GM21528 (cell line): Measurements from ENCODE around the gene TRPM2.

Experiments used
- ATAC-seq: cut with Tn5 transposase; IDR thresholded peaks from one replicate; pipeline ENCODE4 v1.9.1; 2021; ENCODE audit warnings: mild to moderate bottlenecking, moderate library complexity; ENCODE audit not compliant: unreplicated experiment, low FRiP score

Gene TRPM2

DNA sequence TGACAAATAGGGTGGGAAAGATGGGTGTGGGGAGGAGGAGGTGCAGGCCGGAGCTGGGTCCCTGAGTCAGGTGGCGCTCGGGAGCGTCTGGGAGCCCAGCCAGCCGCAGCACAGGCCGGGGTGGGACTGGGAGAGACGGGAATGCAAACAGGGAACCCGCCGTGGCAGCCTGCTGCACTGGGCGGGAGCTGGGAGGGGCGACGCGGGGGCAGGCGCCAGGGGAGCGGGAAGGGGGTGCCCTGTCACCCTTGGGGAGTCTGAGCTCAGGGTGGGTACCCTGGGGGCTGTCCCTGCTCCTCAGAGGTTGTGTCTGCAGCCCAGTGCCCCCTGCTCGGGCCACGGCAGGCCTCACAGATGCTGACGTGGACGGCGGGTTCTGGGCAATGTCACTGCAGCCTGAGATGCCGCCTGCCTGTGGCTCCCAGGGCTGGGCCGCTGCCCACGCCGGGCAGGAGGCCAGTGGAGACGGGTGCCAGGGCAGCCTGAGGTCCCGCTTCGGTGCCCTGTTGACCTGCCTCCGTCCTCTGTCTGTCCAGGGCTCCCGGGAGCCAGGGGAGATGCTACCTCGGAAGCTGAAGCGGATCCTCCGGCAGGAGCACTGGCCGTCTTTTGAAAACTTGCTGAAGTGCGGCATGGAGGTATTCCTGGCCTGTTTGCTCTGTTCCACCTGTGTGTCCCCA is 85.2 kb downstream of the TRPM2 start:
- ATAC-seq: no peak

DNA sequence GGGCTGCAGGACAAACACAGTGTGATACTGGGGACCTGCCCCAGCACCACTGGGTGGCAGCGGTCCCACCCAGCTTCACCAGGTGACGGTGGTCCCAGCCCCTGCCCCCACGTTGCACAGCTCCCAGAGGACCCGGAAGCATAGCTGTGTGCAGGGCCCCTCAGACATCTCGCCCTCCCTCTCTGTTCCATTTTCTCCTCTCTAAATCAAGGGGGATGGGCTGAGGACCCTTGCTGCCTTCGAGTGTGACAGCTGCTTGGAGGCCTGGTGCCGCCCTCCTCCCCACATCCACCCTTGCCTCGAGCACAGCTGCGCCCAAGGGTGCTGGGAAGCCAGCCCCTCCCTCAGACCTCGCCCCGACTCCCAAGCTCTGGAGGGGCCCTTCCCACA is 85.8 kb downstream of the TRPM2 start:
- ATAC-seq: no peak

DNA sequence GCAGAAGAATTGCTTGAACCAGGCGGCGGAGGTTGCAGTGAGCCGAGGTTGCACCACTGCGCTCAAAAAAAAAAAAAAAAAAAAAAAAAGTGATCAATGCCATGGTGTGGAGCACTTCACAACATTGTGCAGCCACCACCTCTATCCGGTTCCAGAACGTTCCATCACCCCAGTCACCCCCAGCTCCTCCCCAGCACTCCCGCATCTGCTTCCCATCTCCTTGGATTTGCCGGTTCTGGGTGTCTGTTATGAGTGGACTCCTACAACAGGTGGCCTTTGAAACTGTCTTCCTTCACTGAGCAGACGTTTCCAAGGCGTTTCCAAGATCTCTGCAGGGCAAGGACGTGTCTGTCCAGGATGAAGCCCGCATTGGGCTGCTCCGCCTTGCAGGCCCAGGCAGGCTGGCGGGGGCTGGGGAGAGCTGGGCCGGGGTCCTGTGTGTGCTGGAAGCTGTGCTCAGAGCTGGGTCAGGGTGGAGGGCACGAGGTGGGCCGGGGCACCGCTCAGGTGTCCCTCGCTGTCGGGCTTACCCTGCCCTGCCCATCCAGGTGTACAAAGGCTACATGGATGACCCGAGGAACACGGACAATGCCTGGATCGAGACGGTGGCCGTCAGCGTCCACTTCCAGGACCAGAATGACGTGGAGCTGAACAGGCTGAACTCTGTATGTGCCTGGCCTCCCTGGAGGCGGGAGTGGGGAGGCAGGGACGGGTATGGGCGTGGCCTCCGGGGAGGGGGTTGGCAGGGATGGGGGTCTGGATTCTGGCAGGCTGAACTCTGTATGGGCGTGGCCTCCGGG is 87.0 kb downstream of the TRPM2 start:
- ATAC-seq: no peak

DNA sequence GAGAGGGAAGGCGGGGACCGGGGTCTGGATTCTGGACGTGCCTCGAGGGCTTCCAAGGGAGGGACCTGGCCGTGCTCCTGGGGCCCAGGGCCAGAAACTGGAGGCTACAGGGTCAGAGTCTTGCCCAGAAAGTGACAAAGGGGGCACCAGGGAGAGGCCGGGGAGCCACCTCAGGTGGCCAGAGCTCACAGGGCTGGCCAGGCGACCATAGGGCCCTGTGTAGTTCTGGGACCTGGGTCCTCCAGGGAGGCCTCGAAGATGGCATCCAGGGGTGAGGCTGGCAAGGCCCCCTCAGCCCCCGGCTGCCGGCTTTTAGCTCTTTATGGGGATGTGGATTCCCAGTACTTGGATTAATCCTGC is 87.6 kb downstream of the TRPM2 start:
- no peak for ATAC-seq

DNA sequence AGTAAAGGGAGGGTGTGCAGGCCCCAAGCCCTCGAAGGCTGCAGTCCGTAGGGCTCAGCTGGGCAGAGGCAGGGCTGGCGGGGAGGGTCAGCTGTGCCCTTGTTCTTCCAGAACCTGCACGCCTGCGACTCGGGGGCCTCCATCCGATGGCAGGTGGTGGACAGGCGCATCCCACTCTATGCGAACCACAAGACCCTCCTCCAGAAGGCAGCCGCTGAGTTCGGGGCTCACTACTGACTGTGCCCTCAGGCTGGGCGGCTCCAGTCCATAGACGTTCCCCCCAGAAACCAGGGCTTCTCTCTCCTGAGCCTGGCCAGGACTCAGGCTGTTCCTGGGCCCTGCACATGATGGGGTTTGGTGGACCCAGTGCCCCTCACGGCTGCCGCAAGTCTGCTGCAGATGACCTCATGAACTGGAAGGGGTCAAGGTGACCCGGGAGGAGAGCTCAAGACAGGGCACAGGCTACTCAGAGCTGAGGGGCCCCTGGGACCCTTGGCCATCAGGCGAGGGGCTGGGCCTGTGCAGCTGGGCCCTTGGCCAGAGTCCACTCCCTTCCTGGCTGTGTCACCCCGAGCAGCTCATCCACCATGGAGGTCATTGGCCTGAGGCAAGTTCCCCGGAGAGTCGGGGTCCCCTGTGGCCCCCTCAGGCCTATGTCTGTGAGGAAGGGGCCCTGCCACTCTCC is 88.3 kb downstream of the TRPM2 start:
- ATAC-seq: no peak

DNA sequence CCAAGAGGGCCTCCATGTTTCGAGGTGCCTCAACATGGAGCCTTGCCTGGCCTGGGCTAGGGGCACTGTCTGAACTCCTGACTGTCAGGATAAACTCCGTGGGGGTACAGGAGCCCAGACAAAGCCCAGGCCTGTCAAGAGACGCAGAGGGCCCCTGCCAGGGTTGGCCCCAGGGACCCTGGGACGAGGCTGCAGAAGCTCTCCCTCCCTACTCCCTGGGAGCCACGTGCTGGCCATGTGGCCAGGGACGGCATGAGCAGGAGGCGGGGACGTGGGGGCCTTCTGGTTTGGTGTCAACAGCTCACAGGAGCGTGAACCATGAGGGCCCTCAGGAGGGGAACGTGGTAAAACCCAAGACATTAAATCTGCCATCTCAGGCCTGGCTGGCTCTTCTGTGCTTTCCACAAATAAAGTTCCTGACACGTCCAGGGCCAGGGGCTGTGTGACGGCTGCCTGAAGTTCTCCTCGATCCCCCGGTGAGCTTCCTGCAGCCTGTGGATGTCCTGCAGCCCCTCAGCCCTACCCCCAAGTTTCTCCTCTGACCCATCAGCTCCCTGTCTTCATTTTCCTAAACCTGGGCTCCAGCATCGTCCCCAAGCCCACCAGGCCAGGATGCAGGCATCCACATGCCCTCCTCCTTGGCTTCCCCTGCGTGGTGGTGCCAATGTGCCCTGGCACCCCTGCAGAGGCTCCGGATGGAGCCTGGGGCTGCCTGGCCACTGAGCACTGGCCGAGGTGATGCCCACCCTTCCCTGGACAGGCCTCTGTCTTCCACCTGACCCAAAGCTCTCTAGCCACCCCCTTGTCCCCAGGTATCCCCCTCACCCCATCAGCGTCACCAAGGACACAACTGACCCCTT is 89.1 kb downstream of the TRPM2 start:
- ATAC-seq: no peak

DNA sequence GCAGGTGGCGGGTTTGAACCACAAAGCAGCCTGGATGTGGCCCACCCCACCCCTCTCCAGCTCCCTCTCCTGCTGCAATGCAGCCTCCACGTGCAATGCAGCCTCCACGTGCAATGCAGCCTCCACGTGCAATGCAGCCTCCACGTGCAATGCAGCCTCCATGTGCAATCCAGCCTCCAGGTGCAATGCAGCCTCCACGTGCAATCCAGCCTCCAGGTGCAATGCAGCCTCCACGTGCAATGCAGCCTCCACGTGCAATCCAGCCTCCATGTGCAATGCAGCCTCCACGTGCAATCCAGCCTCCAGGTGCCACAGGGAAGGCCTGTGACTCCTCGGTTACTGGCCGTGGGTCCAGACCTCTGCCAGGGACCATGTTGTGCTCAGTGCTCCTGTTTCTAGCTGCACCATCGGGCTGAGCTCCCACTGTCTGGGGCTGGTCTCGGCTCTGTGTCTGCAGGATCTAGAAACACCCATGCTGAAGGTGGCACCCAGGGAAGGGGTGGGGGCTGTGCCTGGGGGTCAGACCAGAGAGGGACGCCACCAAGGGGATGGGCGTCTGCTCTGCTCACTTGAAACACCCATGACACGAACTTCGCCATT is 90.0 kb downstream of the TRPM2 start:
- no peak for ATAC-seq

DNA sequence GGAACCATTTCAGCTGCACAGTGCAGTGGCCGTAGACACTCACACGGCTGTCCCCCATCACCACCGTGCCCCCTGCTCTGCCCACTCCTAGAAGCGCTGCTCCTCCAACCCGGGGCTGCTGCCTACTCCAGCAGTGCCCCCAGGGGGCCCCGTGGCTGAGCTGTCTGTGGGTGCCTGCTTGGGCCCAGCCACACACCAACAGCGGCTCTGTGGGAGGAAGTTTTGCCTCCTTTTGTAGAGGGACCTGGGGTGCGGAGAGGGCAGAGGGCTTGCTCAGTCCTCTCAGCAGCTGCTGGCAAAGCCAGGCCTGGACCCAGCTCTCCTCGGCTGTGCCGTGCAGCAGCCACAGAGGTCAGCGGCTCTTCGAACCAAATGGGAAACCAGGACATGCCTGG is 90.5 kb downstream of the TRPM2 start:
- ATAC-seq: no peak

DNA sequence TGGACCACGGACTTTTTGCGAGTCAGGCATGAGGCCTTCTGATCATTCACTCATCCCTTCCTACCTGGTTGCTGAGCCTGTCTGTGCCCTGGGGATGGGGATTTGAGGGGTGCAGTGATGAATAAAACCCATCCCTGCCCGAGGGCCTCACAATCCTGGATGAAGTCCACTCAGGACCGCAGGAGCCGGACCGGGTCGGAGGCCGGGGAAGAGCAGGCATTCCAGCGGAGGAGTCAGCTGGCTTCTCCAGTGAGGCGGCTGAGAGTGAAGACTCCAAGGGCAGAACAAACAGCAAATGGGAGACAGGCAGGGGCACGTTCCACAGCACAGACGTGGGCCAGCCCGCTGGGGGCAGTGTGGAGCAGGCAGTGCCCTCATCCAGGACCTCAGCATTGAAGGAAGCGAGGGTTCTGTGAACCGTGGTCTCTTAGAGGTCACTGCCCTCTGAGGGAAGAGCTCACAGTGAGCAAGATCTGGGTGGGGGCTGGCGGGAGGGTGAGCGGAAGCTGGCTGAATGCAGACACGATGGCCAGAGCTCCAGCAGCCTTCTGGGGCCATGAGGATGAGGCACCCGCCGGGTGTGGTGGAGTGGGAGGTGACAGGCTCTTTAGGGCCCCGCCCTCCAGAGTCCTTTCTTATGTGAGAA is 91.0 kb downstream of the TRPM2 start:
- no peak for ATAC-seq

DNA sequence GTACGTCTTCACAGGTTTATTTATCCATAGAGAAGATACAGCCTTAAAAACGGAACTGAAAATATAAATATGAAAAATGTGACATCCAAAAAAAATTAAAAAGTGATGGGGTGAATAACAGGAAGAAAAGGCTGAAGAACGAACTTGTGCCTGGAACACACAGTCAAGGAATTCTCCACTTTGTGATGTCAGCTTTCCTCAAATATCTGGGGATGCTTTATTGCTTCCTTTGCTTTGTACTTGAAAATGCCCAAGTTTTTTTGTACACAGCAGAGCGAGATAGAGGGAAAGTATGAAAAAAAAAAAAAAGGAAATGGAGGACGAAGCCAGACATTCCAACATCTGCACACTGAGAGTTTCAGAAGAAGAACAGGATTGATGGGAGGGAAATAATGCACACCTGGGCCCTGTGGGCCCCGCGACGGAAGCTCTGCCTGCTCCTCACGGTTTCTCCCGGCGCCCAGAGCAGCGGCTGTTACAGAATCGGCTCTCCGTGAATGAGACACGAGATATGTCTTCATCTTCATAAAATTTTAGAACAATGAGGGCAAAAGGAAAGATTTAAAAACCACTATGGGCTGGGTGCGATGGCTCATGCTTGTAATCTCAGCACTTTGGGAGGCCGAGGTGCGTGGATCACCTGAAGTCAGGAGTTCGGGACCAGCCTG is 91.9 kb downstream of the TRPM2 start:
- no peak for ATAC-seq

DNA sequence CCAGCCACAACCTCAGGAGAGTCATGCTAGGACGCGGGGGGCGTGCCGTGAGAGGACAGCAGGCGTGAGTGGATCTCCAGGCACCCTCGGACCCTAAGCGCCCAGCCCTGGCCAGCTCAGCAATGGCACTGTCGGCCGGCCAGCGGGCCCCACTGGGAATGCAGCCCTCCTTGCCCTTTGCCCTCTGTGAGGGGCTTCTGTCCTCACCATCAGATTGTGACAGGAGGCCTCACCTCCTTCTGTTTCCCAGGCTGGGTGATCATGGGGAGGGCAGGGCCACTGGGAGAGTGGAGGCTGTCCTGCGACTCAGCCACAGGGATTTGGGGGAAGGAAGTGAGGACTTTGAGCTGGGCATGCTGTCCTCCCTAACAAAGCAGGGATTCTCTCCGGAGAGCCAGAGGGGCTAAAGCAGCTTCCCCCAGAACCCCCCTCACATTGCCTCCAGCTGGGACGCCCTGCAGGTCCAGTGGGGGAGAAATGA is 95.3 kb downstream of the TRPM2 start:
- ATAC-seq: no peak

DNA sequence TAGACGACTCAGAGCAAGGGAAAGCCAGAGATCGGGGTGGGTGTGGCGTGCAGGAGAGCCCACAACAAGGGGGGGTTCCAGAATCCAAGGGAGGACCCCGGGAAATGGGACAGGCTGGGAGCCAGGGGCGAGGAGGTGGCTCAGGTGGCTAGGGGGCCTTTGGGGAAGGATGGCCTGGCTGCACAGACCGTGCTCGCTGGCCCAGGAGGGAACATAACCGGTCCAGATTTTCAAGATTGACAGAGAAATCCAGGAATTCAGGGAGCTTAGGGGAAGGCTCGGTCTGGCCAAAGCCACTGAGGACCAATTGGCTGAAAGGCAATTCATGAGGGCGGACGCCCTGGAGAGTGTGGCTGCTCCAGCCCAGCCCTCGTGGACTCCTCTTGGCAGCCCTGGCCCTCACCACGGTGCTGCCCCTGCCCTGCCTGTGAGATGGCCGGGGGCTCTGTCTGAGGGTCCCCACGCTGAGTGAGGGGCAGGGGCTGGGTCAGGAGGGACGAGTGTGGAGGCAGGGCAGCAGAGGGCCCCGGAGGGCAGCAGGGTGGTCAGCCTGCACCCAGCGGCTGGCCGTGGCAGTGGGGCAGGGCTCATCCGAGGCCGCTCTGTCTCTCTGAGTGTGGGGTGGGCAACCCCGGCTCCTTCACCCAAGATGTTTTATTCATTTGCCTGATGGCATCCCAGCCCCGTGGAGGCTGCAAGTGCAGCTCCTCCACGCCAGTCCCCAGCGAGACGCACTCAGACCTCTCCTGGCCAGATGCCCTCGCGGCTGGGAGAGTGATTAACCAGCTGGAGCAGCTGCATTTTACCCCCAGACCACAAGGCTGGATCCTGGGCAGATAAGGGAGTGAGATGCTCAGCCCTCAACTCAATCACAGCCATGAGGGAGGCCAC is 96.3 kb downstream of the TRPM2 start:
- no peak for ATAC-seq

DNA sequence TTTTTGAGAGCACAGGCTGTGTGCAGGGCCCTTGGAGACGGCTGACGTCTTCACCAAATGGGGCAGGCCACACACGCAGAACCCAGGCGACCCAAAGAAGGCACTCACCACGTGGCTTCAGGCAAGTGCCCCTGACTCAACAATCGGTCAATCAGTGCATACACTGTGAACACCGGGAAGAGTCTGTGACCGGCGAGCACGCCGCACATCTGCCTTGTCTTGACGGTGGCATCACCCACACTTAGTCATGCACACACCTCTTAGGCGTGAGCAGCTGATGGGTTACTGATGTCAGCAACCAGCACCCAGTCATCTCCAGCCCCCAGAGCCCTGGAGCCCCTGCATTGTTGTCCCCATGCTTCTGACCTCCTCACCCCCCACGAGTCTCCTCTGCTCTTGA is 97.0 kb downstream of the TRPM2 start:
- no peak for ATAC-seq

DNA sequence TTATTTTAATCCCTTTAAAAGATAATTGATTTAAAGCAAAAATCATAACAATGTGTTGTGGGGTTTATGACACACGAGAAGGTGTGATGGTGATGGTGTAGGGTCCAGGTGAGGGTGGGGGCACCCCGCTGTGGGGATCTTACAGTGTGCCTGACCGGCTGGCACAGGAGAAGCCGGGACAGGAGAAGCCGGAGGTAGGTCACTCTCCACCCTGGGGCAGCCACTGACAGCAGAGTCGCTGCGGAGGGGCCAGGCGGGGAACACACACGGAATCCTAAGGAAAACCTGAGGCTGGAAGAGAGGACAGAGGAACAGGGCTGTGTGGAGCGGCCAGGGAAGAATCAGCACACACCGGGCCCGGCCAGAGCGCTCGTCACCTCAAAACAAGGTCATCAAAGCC is 97.6 kb downstream of the TRPM2 start:
- ATAC-seq: no peak

DNA sequence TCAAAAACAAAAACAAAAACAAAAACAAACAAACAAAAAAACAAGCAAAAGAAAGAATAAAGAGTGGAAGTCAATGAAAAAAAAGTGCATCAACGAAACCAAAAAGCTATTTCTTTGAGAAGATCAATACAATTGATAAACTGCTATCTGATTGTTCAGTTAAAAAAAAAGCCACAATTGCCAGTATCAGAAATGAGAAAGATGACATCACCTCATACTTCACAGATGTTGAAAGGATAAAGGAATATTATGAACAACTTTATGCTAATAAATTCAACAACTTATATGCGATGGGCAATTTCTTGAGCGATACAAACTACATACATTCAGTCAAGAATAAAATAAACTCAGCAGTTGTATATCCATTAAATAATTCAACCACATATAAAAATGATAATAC is 99.7 kb downstream of the TRPM2 start:
- no peak for ATAC-seq

DNA sequence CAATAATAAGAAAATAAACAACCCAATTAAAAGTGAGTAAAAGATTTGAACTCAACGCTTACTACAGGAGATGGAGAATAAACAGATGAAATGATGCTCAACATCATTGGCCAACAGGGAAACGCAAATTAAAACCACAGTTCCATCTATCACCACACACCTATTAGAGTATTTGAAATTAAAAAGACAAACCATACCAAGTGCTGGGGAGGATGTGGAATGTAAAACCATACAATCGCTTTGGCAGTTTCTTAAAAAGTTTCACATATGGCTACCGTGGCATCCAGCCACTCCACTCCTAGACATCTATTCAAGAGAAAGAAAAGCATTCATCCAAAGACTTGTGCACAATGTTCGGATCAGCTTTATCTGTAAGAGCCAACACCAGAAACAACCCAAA is 100.6 kb downstream of the TRPM2 start:
- no peak for ATAC-seq

DNA sequence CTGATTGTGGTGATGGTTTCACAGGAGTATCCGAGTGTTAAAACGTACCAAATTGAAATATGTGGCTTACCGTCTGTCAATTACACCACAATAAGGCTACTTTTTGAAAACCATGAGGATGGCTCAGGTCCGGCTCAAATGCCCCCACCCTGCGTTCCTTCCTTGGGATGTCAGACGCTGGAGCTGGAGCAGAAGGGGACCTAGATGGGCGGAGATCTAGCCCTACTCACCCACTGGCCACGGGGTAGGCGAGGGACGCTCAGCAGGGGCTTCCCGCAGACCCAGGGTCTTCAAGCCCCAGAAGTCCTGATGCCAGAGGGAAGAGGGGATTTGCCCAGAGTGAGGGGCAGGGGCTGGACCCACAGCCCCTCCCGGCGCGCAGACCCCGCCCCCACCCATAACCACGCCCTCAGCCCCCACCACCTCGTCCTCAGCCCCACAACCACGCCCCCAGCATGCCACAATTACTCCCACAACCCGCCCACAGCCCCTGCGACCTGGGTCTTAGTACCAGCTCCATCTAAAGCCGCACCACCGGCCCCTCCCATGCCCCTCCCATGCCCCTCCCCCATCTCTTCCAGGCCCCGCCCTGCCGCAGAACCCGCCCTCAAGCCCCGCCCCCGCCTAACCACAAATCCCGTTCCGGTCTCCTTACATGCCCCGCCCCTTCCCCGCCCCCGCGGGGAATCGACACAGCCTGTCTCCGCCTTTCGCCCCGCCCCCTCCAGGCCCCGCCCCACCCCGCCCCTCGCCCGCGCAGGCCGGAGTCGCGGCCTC is 101.5 kb downstream of the TRPM2 start, which contains the start of gene LRRC3:
LRRC3 (plus strand) TSS at position 764 of the 777 bp plus-strand sequence. CDS start 1,135 bp downstream, outside the sequence.
- ATAC-seq: no peak
